H1 (cell line): ENCODE data around the gene ARHGAP12. TPM values are rescaled to one million over a fixed set of nuclear protein-coding genes. Genes with fewer than 3 reads are reported as not detected.

Experiments used
- CTCF ChIA-PET: fragments of 300-600 bp; sonication (Branson Sonifier 250); formaldehyde crosslinking; loops from one replicate; lab custom pipeline; 2021; ENCODE audit not compliant: partially characterized antibody; lab: Charles Lee
- POLR2A ChIA-PET: fragments of 300-600 bp; sonication (Branson Sonifier 250); formaldehyde crosslinking; loops from one replicate; lab custom pipeline; 2021; ENCODE audit warnings: inconsistent platforms; ENCODE audit not compliant: partially characterized antibody; lab: Charles Lee
- DNase-seq, 2 experiments: peaks; one replicate each; pipeline versions ENCODE4 v3.0.0 to v3.0.0-alpha.2; 2010 to 2022; ENCODE audit warnings: low spot score in 2 of 2, low read depth in 1 of 2, mixed read lengths in 1 of 2
- FAIRE-seq: peaks from 2 replicates; lab custom pipeline; 2011; peaks lifted over from hg19 to GRCh38; lab: Jason Lieb, UNC
- H2AFZ ChIP-seq: 2 replicates; pipeline ENCODE4 v1.8.1; 2012; ENCODE audit warnings: low read length, inconsistent platforms
- H2AK5ac ChIP-seq: 2 replicates; pipeline ENCODE4 v1.6.1; 2013; ENCODE audit warnings: low read depth, low read length
- H2BK120ac ChIP-seq: replicated peaks from 2 replicates; pipeline ENCODE3; 2013; ENCODE audit warnings: low read depth, low read length, inconsistent platforms
- H2BK12ac ChIP-seq: 2 replicates; pipeline ENCODE4 v1.6.1; 2013; ENCODE audit warnings: low read depth, low read length
- H2BK15ac ChIP-seq: 2 replicates; pipeline ENCODE4 v1.6.1; 2013; ENCODE audit warnings: low read length
- H2BK20ac ChIP-seq: 2 replicates; pipeline ENCODE4 v1.6.1; 2013; ENCODE audit warnings: low read length
- H2BK5ac ChIP-seq: 2 replicates; pipeline ENCODE4 v1.6.1; 2013; ENCODE audit warnings: low read depth, low read length
- H3K14ac ChIP-seq: 2 replicates; pipeline ENCODE4 v1.6.1; 2013; ENCODE audit warnings: inconsistent platforms; ENCODE audit not compliant: insufficient read length
- H3K18ac ChIP-seq: 2 replicates; pipeline ENCODE4 v1.6.1; 2013; ENCODE audit warnings: low read length; ENCODE audit errors: extremely low read depth
- H3K23ac ChIP-seq: 2 replicates; pipeline ENCODE4 v1.6.1; 2013; ENCODE audit warnings: inconsistent platforms; ENCODE audit not compliant: insufficient read length
- H3K23me2 ChIP-seq: 2 replicates; pipeline ENCODE4 v1.6.1; 2013; ENCODE audit warnings: low read depth, low read length
- H3K27ac ChIP-seq: 2 replicates; pipeline ENCODE4 v1.6.1; 2011; ENCODE audit warnings: low read depth, low read length, inconsistent platforms
- H3K27me3 ChIP-seq, 4 experiments: replicated peaks in 1 of 4; 1 replicate in 1 of 4; 2 replicates in 3 of 4; pipeline versions ENCODE4 v1.6.1 to v1.8.1; 2011 to 2013; ENCODE audit warnings: low read length in 3 of 4, mild to moderate bottlenecking in 3 of 4, inconsistent platforms in 2 of 4, mixed read lengths in 2 of 4, moderate library complexity in 1 of 4; ENCODE audit not compliant: control insufficient read depth in 3 of 4, insufficient read depth in 3 of 4; ENCODE audit errors: extremely low read depth in 1 of 4
- H3K36me3 ChIP-seq, 4 experiments: 2 replicates each; pipeline versions ENCODE4 v1.6.1 to v1.8.1; 2011 to 2013; ENCODE audit warnings: mild to moderate bottlenecking in 4 of 4, low read length in 3 of 4, moderate library complexity in 2 of 4, control low read depth in 1 of 4, inconsistent platforms in 1 of 4; ENCODE audit not compliant: insufficient read depth in 4 of 4, control insufficient read depth in 2 of 4
- H3K4ac ChIP-seq: replicated peaks from 2 replicates; pipeline ENCODE3; 2013; ENCODE audit warnings: low read length, low read depth, mixed read lengths, inconsistent platforms; ENCODE audit not compliant: insufficient read length
- H3K4me1 ChIP-seq, 4 experiments: replicated peaks in 1 of 4; 1 replicate in 1 of 4; 2 replicates in 3 of 4; pipeline versions ENCODE4 v1.6.1 to v1.8.1; 2011 to 2013; ENCODE audit warnings: low read length in 3 of 4, inconsistent platforms in 2 of 4, mixed read lengths in 1 of 4; ENCODE audit not compliant: insufficient read depth in 4 of 4, control insufficient read depth in 3 of 4
- H3K4me2 ChIP-seq, 2 experiments: 2 replicates each; pipeline versions ENCODE4 v1.6.1 to v1.8.1; 2011 to 2013; ENCODE audit warnings: low read depth in 2 of 2, low read length in 2 of 2, control low read depth in 1 of 2, inconsistent platforms in 1 of 2, mild to moderate bottlenecking in 1 of 2; ENCODE audit not compliant: insufficient read depth in 1 of 2
- H3K4me3 ChIP-seq, 4 experiments: fragments of 200-600, 300-600 bp in 1 of 4; sonication (generic), shearing (Covaris generic), sonication (Bioruptor Twin) in 1 of 4; 2 replicates each; pipeline versions ENCODE4 v1.5.1 to v1.8.1; 2011 to 2016; ENCODE audit warnings: low read length in 4 of 4, low read depth in 3 of 4, control low read depth in 2 of 4, inconsistent platforms in 2 of 4, mild to moderate bottlenecking in 2 of 4, mixed read lengths in 1 of 4, moderate library complexity in 1 of 4; ENCODE audit not compliant: insufficient read depth in 2 of 4; ENCODE audit errors: extremely low read depth in 1 of 4
- H3K56ac ChIP-seq: replicated peaks from 2 replicates; pipeline ENCODE3; 2013; ENCODE audit warnings: low read depth, mild to moderate bottlenecking, mixed read lengths, low read length, inconsistent platforms; ENCODE audit not compliant: insufficient read length
- H3K79me1 ChIP-seq: 2 replicates; pipeline ENCODE4 v1.6.1; 2013; ENCODE audit warnings: low read depth, low read length, control low read depth
- H3K79me2 ChIP-seq, 2 experiments: 2 replicates each; pipeline versions ENCODE4 v1.6.1 to v1.8.1; 2012 to 2013; ENCODE audit warnings: low read length in 2 of 2, mild to moderate bottlenecking in 2 of 2, inconsistent platforms in 1 of 2; ENCODE audit not compliant: insufficient read depth in 2 of 2, control insufficient read depth in 1 of 2
- H3K9ac ChIP-seq, 4 experiments: replicated peaks in 1 of 4; 1 replicate in 1 of 4; 2 replicates in 3 of 4; pipeline versions ENCODE4 v1.6.1 to v1.8.1; 2011 to 2013; ENCODE audit warnings: low read depth in 3 of 4, low read length in 3 of 4, control low read depth in 2 of 4, mild to moderate bottlenecking in 2 of 4, moderate library complexity in 2 of 4, inconsistent platforms in 1 of 4; ENCODE audit errors: extremely low read depth in 1 of 4
- H3K9me3 ChIP-seq, 2 experiments: 2 replicates each; pipeline versions ENCODE4 v1.6.1 to v1.8.1; 2012 to 2013; ENCODE audit warnings: mild to moderate bottlenecking in 2 of 2, moderate library complexity in 2 of 2, control low read depth in 1 of 2, inconsistent platforms in 1 of 2, low read depth in 1 of 2, low read length in 1 of 2, mixed read lengths in 1 of 2; ENCODE audit not compliant: insufficient read depth in 2 of 2
- H4K20me1 ChIP-seq, 2 experiments: replicated peaks in 1 of 2; 2 replicates each; pipeline versions ENCODE3 to v1.8.1; 2011 to 2013; ENCODE audit warnings: inconsistent platforms in 2 of 2, low read length in 2 of 2, mild to moderate bottlenecking in 1 of 2; ENCODE audit not compliant: insufficient read depth in 2 of 2, control insufficient read depth in 1 of 2
- H4K5ac ChIP-seq: 2 replicates; pipeline ENCODE4 v1.6.1; 2013; ENCODE audit warnings: low read length, low read depth, mixed read lengths, inconsistent platforms; ENCODE audit not compliant: insufficient read length
- H4K8ac ChIP-seq: 2 replicates; pipeline ENCODE4 v1.8.0; 2013; ENCODE audit warnings: mild to moderate bottlenecking, moderate library complexity, low read length, inconsistent platforms; ENCODE audit not compliant: insufficient read depth; ENCODE audit errors: extremely low read depth
- H4K91ac ChIP-seq: replicated peaks from 2 replicates; pipeline ENCODE3; 2013; ENCODE audit warnings: low read length, mixed read lengths, inconsistent platforms; ENCODE audit not compliant: insufficient read length
- CBX8 ChIP-seq: fragments of 300-800, 300-1000 bp; sonication (generic); IDR thresholded peaks from 2 replicates; pipeline ENCODE4 v1.7.1; 2016; ENCODE audit warnings: low read depth, low read length, borderline replicate concordance
- EZH2 ChIP-seq: fragments of 200-600 bp; sonication (generic); IDR thresholded peaks from 2 replicates; pipeline ENCODE4 v1.7.1; 2012; ENCODE audit warnings: low read depth, mild to moderate bottlenecking, moderate library complexity, low read length, inconsistent platforms; ENCODE audit not compliant: severe bottlenecking
- FOSL1 ChIP-seq: IDR thresholded peaks from 2 replicates; pipeline ENCODE4 v1.6.1; 2011; ENCODE audit warnings: mild to moderate bottlenecking, low read depth, low read length, moderate library complexity; ENCODE audit not compliant: insufficient read depth
- NANOG ChIP-seq: IDR thresholded peaks from 2 replicates; pipeline ENCODE4 v1.6.1; 2011; ENCODE audit warnings: low read length, low read depth, mild to moderate bottlenecking, inconsistent platforms; ENCODE audit not compliant: insufficient read depth, poor library complexity, severe bottlenecking
- RAD21 ChIP-seq, 2 experiments: IDR thresholded peaks in 1 of 2; conservative IDR thresholded peaks in 1 of 2; 2 replicates each; pipeline ENCODE4 v1.6.1; 2011; ENCODE audit warnings: low read depth in 2 of 2, low read length in 2 of 2, improper control_type of control experiment in 1 of 2, inconsistent platforms in 1 of 2, mild to moderate bottlenecking in 1 of 2, moderate library complexity in 1 of 2
- RFX5 ChIP-seq: IDR thresholded peaks from 2 replicates; pipeline ENCODE4 v1.6.1; 2011; ENCODE audit warnings: low read depth, low read length, improper control_type of control experiment, borderline replicate concordance
- RXRA ChIP-seq: IDR thresholded peaks from 2 replicates; pipeline ENCODE4 v1.6.1; 2011; ENCODE audit warnings: low read depth, mild to moderate bottlenecking, low read length, moderate library complexity; ENCODE audit not compliant: insufficient read depth
- USF2 ChIP-seq: IDR thresholded peaks from 2 replicates; pipeline ENCODE4 v1.6.1; 2011; ENCODE audit warnings: low read length, improper control_type of control experiment
- WGBS, 2 experiments: shearing (Covaris generic) in 1 of 2; methylation state at CpG; one replicate each; pipeline versions ENCODE4 v1.1.6 to v1.1.7; 2013 to 2015; ENCODE audit warnings: low lambda C conversion rate in 2 of 2, mixed read lengths in 2 of 2, inconsistent platforms in 1 of 2, low coverage in 1 of 2, missing lambda C conversion rate in 1 of 2; ENCODE audit not compliant: insufficient replicate concordance in 2 of 2, insufficient coverage in 1 of 2, insufficient read length in 1 of 2; ENCODE audit errors: extremely low coverage in 1 of 2, missing lambda C conversion rate in 1 of 2; 5-methylcytosine and 5-hydroxymethylcytosine counted together
- polyA plus RNA-seq, 7 experiments: library from polyadenylated mRNA; depleted of rRNA in 3 of 7; stranded (reverse) in 5 of 7; unstranded in 2 of 7; fragments of >200 nt in 5 of 7; fragments of 200-250 nt in 2 of 7; gene quantifications; 1 replicate in 5 of 7; 2 replicates in 1 of 7; 4 replicates in 1 of 7; pipeline versions ENCODE4 v1.2.1 to v1.2.3, GENCODE V29; 2011 to 2013; ENCODE audit warnings: missing spikeins in 2 of 7, mixed read lengths in 2 of 7
- total RNA-seq: library from RNA; stranded (reverse); fragmentation: NEBNext Ultra II Directional; extraction: Animal tissue kit (Norgen Biotek cat#: 25700); gene quantifications from 2 replicates; pipeline ENCODE4 v1.2.1, GENCODE V29; 2021
- TF ChIP-seq, protein P1 (sequence below): IDR thresholded peaks from 2 replicates; pipeline ENCODE4 v1.6.1; 2012; ENCODE audit warnings: inconsistent platforms

ARHGAP12 gene
- total and polyA plus RNA-seq, 2 of the 8 experiments (the other 6 are each of a cell fraction or from before 2014, with no cell fraction given): 10.1 to 39.0 TPM

- H3K79me1 ChIP-seq: no peaks in the 10 kb centered on the region
- no peak overlapping the region for H4K91ac ChIP-seq
- CTCF ChIA-PET: interaction anchor here (1.1 kb wide), 1 partner anchor 9 kb away, joined by 3 read pairs; no protein-coding TSS in a partner anchor
- no peaks in the 10 kb centered on the region for H3K23me2 ChIP-seq
- no peaks in the 10 kb centered on the region for H3K36me3 ChIP-seq
- H3K23ac ChIP-seq: no peak overlapping the region
- H2BK15ac ChIP-seq: no peak overlapping the region
- no peak overlapping the region for H3K18ac ChIP-seq
- H2AFZ ChIP-seq: no peak overlapping the region
- DNase-seq: no peak
- H3K56ac ChIP-seq: no peak overlapping the region
- H3K4me2 ChIP-seq: no peak overlapping the region
- 92% methylated on average over 4 of the region's 4 CpGs; no CpG with 5 or more reads in 1 of the 2 experiments for WGBS, 2 experiments
- no peak overlapping the region for H2BK5ac ChIP-seq
- H3K4ac ChIP-seq: no peak overlapping the region
- H4K5ac ChIP-seq: no peak overlapping the region
- no peaks in the 10 kb centered on the region for H3K27me3 ChIP-seq
- no peak overlapping the region for H2BK20ac ChIP-seq
- no peak overlapping the region for H3K14ac ChIP-seq
- no peak overlapping the region for H2AK5ac ChIP-seq
- POLR2A ChIA-PET: no interaction called here
- H3K9ac ChIP-seq: no peak overlapping the region
- FAIRE-seq: no peak
- H3K27ac ChIP-seq: no peak overlapping the region
- no peaks in the 10 kb centered on the region for H3K9me3 ChIP-seq
- H2BK120ac ChIP-seq: no peak overlapping the region
- no peak overlapping the region for H2BK12ac ChIP-seq
- H3K79me2 ChIP-seq: no peaks in the 10 kb centered on the region
- no peak overlapping the region for H4K8ac ChIP-seq
- no peak overlapping the region for H3K4me3 ChIP-seq
- H4K20me1 ChIP-seq: no peaks in the 10 kb centered on the region
- H3K4me1 ChIP-seq: no peaks in the 10 kb centered on the region; a peak in 1 of 7 replicates
- TF ChIP-seq NANOG (no peak), EZH2 (no peak), RXRA (no peak), CBX8 (no peak), USF2 (no peak), RFX5 (no peak), FOSL1 (no peak), RAD21 (IDR thresholded peaks at IDR 0.05 in 1 of 2, conservative IDR thresholded peaks at IDR 0.05 in 1 of 2; ENCODE audit: low read depth in 2 of 2, low read length in 2 of 2) (no peak)
- TF ChIP-seq, protein P1, sequence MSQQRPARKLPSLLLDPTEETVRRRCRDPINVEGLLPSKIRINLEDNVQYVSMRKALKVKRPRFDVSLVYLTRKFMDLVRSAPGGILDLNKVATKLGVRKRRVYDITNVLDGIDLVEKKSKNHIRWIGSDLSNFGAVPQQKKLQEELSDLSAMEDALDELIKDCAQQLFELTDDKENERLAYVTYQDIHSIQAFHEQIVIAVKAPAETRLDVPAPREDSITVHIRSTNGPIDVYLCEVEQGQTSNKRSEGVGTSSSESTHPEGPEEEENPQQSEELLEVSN: no peak
Observed at GRCh38 chr10:31939797-31940708, 11.4 kb upstream of the ARHGAP12 start.
